ENCODE measurements around the gene EFNA5.

The EFNA5 gene

GRCh38 chr5:107601076-107601475 is 69.7 kb downstream of the EFNA5 start:
- DNase-seq: no peak

GRCh38 chr5:107598958-107599357 is 71.8 kb downstream of the EFNA5 start:
- no peak for DNase-seq

- DNase-seq: no peak
These were observed 72.9 kb downstream of the EFNA5 start for GRCh38 chr5:107597803-107598202.

- DNase-seq: no peak
These were observed 73.5 kb downstream of the EFNA5 start for GRCh38 chr5:107597247-107597646.

- no peak for DNase-seq
These were observed 76.3 kb downstream of the EFNA5 start for GRCh38 chr5:107594253-107595045.

GRCh38 chr5:107593009-107593408 is 77.7 kb downstream of the EFNA5 start:
- DNase-seq: no peak

GRCh38 chr5:107592515-107592914 is 78.2 kb downstream of the EFNA5 start:
- no peak for DNase-seq

- no peak for DNase-seq
These were observed 80.1 kb downstream of the EFNA5 start for GRCh38 chr5:107590686-107591085.

- no peak for DNase-seq
These were observed 81.1 kb downstream of the EFNA5 start for GRCh38 chr5:107589520-107590193.

GRCh38 chr5:107582625-107583024 is 88.1 kb downstream of the EFNA5 start:
- no peak for DNase-seq

GRCh38 chr5:107580889-107581820 is 89.6 kb downstream of the EFNA5 start:
- no peak for DNase-seq

- DNase-seq: no peak
These were observed 92.6 kb downstream of the EFNA5 start for GRCh38 chr5:107578051-107578635.

GRCh38 chr5:107577394-107577950 is 93.3 kb downstream of the EFNA5 start:
- no peak for DNase-seq

GRCh38 chr5:107576736-107577393 is 93.9 kb downstream of the EFNA5 start:
- no peak for DNase-seq

GRCh38 chr5:107576155-107576554 is 94.6 kb downstream of the EFNA5 start:
- DNase-seq: no peak

- no peak for DNase-seq
These were observed 96.5 kb downstream of the EFNA5 start for GRCh38 chr5:107574287-107574686.

- DNase-seq: no peak
These were observed 97.9 kb downstream of the EFNA5 start for GRCh38 chr5:107572715-107573368.

- DNase-seq: peak; percentile 65
These were observed 98.9 kb downstream of the EFNA5 start for GRCh38 chr5:107571621-107572536.

GRCh38 chr5:107570805-107571531 is 99.8 kb downstream of the EFNA5 start:
- peak; percentile 19 for DNase-seq

GRCh38 chr5:107570181-107570580 is 100.6 kb downstream of the EFNA5 start:
- DNase-seq: peak; percentile 41

Measured in NCI-H1436 treated with DMSO at 0.1 percent for 48 hours (cell line).